K562 (cell line): ENCODE measurements around the gene STX3. TPM values are rescaled to one million over a fixed set of nuclear protein-coding genes. Genes with fewer than 3 reads are reported as not detected.

Experiments used
- CCAR2 ChIP-seq: fragments of 200-400 bp; formaldehyde crosslinking; IDR thresholded peaks from 2 replicates; pipeline ENCODE4 v1.6.1; 2017; ENCODE audit warnings: mild to moderate bottlenecking, low read depth, low read length
- CSDE1 ChIP-seq, 2 experiments: fragments of 450-650 bp; IDR thresholded peaks; 2 replicates each; pipeline ENCODE4 v1.6.1; 2016; ENCODE audit warnings: mild to moderate bottlenecking in 1 of 2
- ETS2 ChIP-seq: IDR thresholded peaks from 2 replicates; pipeline ENCODE4 v1.6.1; 2016; ENCODE audit warnings: borderline replicate concordance, missing genetic modification characterization, mild to moderate bottlenecking, moderate library complexity, missing compliant biosample characterization; ENCODE audit not compliant: poor library complexity, severe bottlenecking
- FOXK1 ChIP-seq: sonication (generic); formaldehyde crosslinking; IDR thresholded peaks from 2 replicates; pipeline ENCODE4 v1.8.0; 2022; ENCODE audit warnings: missing genetic modification reagents, mild to moderate bottlenecking, borderline replicate concordance
- FOXM1 ChIP-seq, 2 experiments: fragments of 450-650 bp in 1 of 2; sonication (generic) in 1 of 2; formaldehyde crosslinking in 1 of 2; IDR thresholded peaks; 2 replicates each; pipeline versions ENCODE4 v1.6.1 to v1.9.0; 2017 to 2022; ENCODE audit warnings: low read depth in 2 of 2, mild to moderate bottlenecking in 2 of 2, missing genetic modification reagents in 1 of 2, moderate library complexity in 1 of 2
- HMG20A ChIP-seq: fragments of 450-650 bp; formaldehyde crosslinking; conservative IDR thresholded peaks from 2 replicates; pipeline ENCODE4 v1.4.0; 2020; ENCODE audit warnings: mild to moderate bottlenecking, mixed read lengths
- KLF6 ChIP-seq: fragments of 250-450 bp; sonication (Bioruptor Pico); IDR thresholded peaks from 2 replicates; pipeline ENCODE4 v1.4.0; 2020; ENCODE audit warnings: mild to moderate bottlenecking, moderate library complexity, borderline replicate concordance
- MAFG ChIP-seq: fragments of 450-650 bp; conservative IDR thresholded peaks from 2 replicates; pipeline ENCODE4 v1.6.1; 2016; ENCODE audit warnings: missing genetic modification characterization, missing compliant biosample characterization
- MCM7 ChIP-seq, 2 experiments: fragments of 450-650 bp; IDR thresholded peaks; 2 replicates each; pipeline ENCODE4 v1.6.1; 2016 to 2018
- NFIX ChIP-seq: fragments of 250-450 bp; sonication (Bioruptor Pico); IDR thresholded peaks from 2 replicates; pipeline ENCODE4 v1.4.0; 2020; ENCODE audit warnings: low read depth, mild to moderate bottlenecking, moderate library complexity
- PCBP1 ChIP-seq: fragments of 200-400 bp; formaldehyde crosslinking; IDR thresholded peaks from 2 replicates; pipeline ENCODE4 v1.6.1; 2018; ENCODE audit warnings: mild to moderate bottlenecking, low read depth, low read length; ENCODE audit not compliant: poor library complexity, severe bottlenecking
- PRMT5 ChIP-seq: sonication (generic); formaldehyde crosslinking; IDR thresholded peaks from 2 replicates; pipeline ENCODE4 v1.5.0; 2020; ENCODE audit warnings: missing genetic modification reagents
- RBM17 ChIP-seq: fragments of 200-400 bp; formaldehyde crosslinking; IDR thresholded peaks from 2 replicates; pipeline ENCODE4 v1.6.1; 2017; ENCODE audit warnings: low read depth, mild to moderate bottlenecking, low read length, borderline replicate concordance
- SETDB1 ChIP-seq: IDR thresholded peaks from one replicate; pipeline ENCODE4 v1.6.1; 2012; ENCODE audit warnings: low read length, control low read depth, inconsistent platforms
- SNIP1 ChIP-seq: fragments of 450-650 bp; IDR thresholded peaks from 2 replicates; pipeline ENCODE4 v1.7.1; 2017; ENCODE audit warnings: low read depth, mild to moderate bottlenecking
- SRSF1 ChIP-seq: fragments of 200-400 bp; formaldehyde crosslinking; IDR thresholded peaks from 2 replicates; pipeline ENCODE4 v1.6.1; 2017; ENCODE audit warnings: mild to moderate bottlenecking, low read depth, low read length, moderate library complexity
- TEAD4 ChIP-seq, 2 experiments: sonication (generic) in 1 of 2; formaldehyde crosslinking in 1 of 2; IDR thresholded peaks; 2 replicates each; pipeline versions ENCODE4 v1.6.1 to v1.8.0; 2012 to 2022; ENCODE audit warnings: borderline replicate concordance in 1 of 2, inconsistent platforms in 1 of 2, low read length in 1 of 2, mild to moderate bottlenecking in 1 of 2, missing genetic modification reagents in 1 of 2
- U2AF2 ChIP-seq: fragments of 200-400 bp; formaldehyde crosslinking; optimal IDR thresholded peaks from 2 replicates; pipeline ENCODE3; 2017; ENCODE audit warnings: low read depth, mild to moderate bottlenecking, low read length
- ZNF224 ChIP-seq: sonication (generic); formaldehyde crosslinking; IDR thresholded peaks from 2 replicates; pipeline ENCODE4 v1.8.0; 2022; ENCODE audit warnings: mild to moderate bottlenecking, missing genetic modification reagents
- ZNF707 ChIP-seq: fragments of 250-450 bp; sonication (Bioruptor Pico); conservative IDR thresholded peaks from 2 replicates; pipeline ENCODE4 v1.8.0; 2022; ENCODE audit warnings: inconsistent platforms, mild to moderate bottlenecking, moderate library complexity
- polyA plus RNA-seq, 8 experiments: library from polyadenylated mRNA; depleted of rRNA in 4 of 8; stranded (reverse) in 5 of 8; unstranded in 3 of 8; fragments of >200 nt; fragmentation: Nextera tagmentation in 2 of 8; fragmentation: Illumina TruSeq in 1 of 8; extraction: Ambion mirVana in 2 of 8; extraction: Trizol in 1 of 8; gene quantifications; 2 replicates each; pipeline versions ENCODE4 v1.2.1 to v1.2.3, GENCODE V29; 2011 to 2014; ENCODE audit warnings: inconsistent platforms in 1 of 8, missing spikeins in 1 of 8
- total RNA-seq, 7 experiments: library from RNA; depleted of rRNA in 6 of 7; stranded (reverse); fragments of >200 nt in 6 of 7; fragmentation: Illumina TruSeq in 2 of 7; extraction: Trizol in 2 of 7; gene quantifications; 2 replicates each; pipeline versions ENCODE4 v1.2.1 to v1.2.3, GENCODE V29; 2011 to 2021; ENCODE audit warnings: low replicate concordance in 1 of 7
- TF ChIP-seq, protein P1 (sequence below): IDR thresholded peaks from 3 replicates; pipeline ENCODE4 v1.6.1; 2011; ENCODE audit warnings: borderline replicate concordance, mild to moderate bottlenecking; ENCODE audit not compliant: insufficient read length, insufficient read depth
- TF ChIP-seq, protein P2 (sequence below), 3 experiments: IDR thresholded peaks in 2 of 3; conservative IDR thresholded peaks in 1 of 3; 2 replicates each; pipeline ENCODE4 v1.5.1; 2011 to 2012; ENCODE audit warnings: low read length in 3 of 3, mild to moderate bottlenecking in 3 of 3, control low read depth in 2 of 3, improper control_type of control experiment in 1 of 3, inconsistent platforms in 1 of 3, low read depth in 1 of 3, mixed read lengths in 1 of 3, moderate library complexity in 1 of 3; ENCODE audit not compliant: insufficient read depth in 2 of 3
- TF ChIP-seq, protein P3 (sequence below): fragments of 450-650 bp; formaldehyde crosslinking; IDR thresholded peaks from 2 replicates; pipeline ENCODE4 v1.4.0; 2022; ENCODE audit warnings: mild to moderate bottlenecking, moderate library complexity

Gene STX3
- total and polyA plus RNA-seq, 9 of the 15 experiments (the other 6 are each of a cell fraction or from before 2014, with no cell fraction given), result 12.0 to 91.6 (median 48.7) TPM

DNA sequence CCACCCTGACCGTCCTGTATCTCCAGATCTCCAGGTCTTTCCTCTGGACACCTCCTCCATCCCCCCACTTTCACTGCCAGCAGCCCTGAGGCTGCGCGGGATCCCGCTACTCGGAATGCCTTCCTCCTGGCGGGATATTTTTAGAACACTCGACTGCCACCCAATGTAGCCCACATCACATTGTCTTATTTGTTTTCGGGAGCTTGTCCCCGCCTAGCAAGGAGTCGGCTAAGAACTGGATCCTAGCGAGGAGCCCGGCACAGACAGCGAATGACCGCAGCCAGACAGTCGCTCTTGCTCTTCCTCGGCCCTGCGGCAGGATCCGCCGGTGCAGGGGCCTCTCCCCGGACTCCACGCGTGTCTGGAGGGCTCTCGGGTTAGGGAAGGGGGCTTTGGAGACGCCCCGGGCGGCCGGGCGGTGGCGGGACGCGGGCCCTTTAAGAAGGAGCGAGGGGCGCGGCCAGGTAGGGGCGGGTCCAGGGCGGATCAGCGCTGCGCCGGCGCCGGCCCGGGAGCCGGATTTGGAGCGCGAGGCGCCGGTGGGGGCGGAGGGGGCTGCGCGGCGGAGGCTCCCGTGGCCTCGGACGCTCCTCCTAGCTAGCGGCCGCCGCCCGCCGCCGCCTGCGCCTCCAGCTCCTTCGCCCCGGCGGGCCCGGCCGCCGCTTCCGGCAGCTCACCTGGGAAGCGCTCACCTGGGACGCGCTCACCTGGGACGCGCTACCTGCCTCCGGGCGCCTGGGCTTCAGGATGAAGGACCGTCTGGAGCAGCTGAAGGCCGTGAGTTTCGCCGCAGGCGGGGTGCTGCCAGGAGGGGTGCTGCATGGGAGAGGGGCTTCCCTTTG is at the start of gene STX3 (continued):
- TF ChIP-seq RBM17 (no peak), CCAR2 (no peak), ETS2 (tag) (no peak), KLF6 (CRISPR knock-in tag) (no peak), HMG20A (CRISPR knock-in tag) (no peak), FOXK1 (CRISPR knock-in tag) (no peak), U2AF2 (no peak), SETDB1 (no peak), MCM7 (IDR thresholded peaks at IDR 0.05) (no peak), NFIX (CRISPR knock-in tag) (no peak), CSDE1 (IDR thresholded peaks at IDR 0.05) (no peak), ZNF707 (CRISPR knock-in tag) (no peak), ZNF224 (CRISPR knock-in tag) (no peak), SRSF1 (no peak), FOXM1 (IDR thresholded peaks at IDR 0.05; ENCODE audit: low read depth) (peak; percentile 52), FOXM1 (CRISPR knock-in tag; IDR thresholded peaks at IDR 0.05; ENCODE audit: low read depth) (no peak), TEAD4 (IDR thresholded peaks at IDR 0.05; ENCODE audit: low read length) (no peak), TEAD4 (CRISPR knock-in tag; IDR thresholded peaks at IDR 0.05; ENCODE audit: borderline replicate concordance) (no peak), PRMT5 (no peak), SNIP1 (no peak), MAFG (tag) (no peak), PCBP1 (peak; percentile 46)
- TF ChIP-seq, protein P1, sequence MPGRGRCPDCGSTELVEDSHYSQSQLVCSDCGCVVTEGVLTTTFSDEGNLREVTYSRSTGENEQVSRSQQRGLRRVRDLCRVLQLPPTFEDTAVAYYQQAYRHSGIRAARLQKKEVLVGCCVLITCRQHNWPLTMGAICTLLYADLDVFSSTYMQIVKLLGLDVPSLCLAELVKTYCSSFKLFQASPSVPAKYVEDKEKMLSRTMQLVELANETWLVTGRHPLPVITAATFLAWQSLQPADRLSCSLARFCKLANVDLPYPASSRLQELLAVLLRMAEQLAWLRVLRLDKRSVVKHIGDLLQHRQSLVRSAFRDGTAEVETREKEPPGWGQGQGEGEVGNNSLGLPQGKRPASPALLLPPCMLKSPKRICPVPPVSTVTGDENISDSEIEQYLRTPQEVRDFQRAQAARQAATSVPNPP, result no peak
- TF ChIP-seq, protein P2, sequence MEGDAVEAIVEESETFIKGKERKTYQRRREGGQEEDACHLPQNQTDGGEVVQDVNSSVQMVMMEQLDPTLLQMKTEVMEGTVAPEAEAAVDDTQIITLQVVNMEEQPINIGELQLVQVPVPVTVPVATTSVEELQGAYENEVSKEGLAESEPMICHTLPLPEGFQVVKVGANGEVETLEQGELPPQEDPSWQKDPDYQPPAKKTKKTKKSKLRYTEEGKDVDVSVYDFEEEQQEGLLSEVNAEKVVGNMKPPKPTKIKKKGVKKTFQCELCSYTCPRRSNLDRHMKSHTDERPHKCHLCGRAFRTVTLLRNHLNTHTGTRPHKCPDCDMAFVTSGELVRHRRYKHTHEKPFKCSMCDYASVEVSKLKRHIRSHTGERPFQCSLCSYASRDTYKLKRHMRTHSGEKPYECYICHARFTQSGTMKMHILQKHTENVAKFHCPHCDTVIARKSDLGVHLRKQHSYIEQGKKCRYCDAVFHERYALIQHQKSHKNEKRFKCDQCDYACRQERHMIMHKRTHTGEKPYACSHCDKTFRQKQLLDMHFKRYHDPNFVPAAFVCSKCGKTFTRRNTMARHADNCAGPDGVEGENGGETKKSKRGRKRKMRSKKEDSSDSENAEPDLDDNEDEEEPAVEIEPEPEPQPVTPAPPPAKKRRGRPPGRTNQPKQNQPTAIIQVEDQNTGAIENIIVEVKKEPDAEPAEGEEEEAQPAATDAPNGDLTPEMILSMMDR (IDR thresholded peaks at IDR 0.05 in 2 of 3, conservative IDR thresholded peaks at IDR 0.05 in 1 of 3; ENCODE audit: insufficient read depth in 2 of 3, low read depth in 1 of 3, low read length in 3 of 3), result no peak
- TF ChIP-seq, protein P3, sequence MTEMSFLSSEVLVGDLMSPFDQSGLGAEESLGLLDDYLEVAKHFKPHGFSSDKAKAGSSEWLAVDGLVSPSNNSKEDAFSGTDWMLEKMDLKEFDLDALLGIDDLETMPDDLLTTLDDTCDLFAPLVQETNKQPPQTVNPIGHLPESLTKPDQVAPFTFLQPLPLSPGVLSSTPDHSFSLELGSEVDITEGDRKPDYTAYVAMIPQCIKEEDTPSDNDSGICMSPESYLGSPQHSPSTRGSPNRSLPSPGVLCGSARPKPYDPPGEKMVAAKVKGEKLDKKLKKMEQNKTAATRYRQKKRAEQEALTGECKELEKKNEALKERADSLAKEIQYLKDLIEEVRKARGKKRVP (CRISPR knock-in tag), result no peak
